Activated CD8-positive, alpha-beta memory T cell treated with anti-CD3 and anti-CD28 coated beads, Interleukin-2, amount 50 U/mL, for 24 hours (primary cell): ENCODE measurements around the gene OBP2B.
"Not testable (repeated sequence)": the region's sequence is repeated elsewhere in the genome, so short reads cannot be mapped to it uniquely, and the experiment has no call there.

Experiments used
- DNase-seq: peaks from one replicate; pipeline ENCODE4 v3.0.0-alpha.2; 2020; ENCODE audit errors: extremely low read depth

The OBP2B gene, protein sequence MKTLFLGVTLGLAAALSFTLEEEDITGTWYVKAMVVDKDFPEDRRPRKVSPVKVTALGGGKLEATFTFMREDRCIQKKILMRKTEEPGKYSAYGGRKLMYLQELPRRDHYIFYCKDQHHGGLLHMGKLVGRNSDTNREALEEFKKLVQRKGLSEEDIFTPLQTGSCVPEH

DNA sequence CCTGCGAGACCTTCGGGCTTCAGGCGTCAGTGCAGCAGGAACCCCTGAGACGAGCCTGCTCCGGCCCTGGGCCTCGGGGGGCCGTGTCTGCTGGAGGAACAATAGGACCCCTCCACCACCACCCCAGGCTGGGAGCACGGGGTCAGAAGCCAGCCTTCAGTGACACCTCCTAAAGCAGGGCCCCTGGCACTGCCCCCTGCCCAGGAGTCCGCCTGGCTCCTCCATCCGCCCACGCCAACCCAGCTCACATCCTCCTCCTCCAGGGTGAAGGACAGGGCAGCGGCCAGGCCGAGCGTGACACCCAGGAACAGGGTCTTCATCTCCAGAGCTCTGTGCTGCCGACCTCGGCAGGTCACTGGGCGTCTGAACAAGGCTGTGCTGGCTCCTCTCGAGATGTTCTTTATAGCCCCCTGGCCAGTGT, at the start of gene OBP2B:
TSS of gene OBP2B (minus strand) at position 371 of the 421 bp plus-strand sequence. CDS start at position 320, 51 bp downstream.
- not testable (repeated sequence) for DNase-seq

DNA sequence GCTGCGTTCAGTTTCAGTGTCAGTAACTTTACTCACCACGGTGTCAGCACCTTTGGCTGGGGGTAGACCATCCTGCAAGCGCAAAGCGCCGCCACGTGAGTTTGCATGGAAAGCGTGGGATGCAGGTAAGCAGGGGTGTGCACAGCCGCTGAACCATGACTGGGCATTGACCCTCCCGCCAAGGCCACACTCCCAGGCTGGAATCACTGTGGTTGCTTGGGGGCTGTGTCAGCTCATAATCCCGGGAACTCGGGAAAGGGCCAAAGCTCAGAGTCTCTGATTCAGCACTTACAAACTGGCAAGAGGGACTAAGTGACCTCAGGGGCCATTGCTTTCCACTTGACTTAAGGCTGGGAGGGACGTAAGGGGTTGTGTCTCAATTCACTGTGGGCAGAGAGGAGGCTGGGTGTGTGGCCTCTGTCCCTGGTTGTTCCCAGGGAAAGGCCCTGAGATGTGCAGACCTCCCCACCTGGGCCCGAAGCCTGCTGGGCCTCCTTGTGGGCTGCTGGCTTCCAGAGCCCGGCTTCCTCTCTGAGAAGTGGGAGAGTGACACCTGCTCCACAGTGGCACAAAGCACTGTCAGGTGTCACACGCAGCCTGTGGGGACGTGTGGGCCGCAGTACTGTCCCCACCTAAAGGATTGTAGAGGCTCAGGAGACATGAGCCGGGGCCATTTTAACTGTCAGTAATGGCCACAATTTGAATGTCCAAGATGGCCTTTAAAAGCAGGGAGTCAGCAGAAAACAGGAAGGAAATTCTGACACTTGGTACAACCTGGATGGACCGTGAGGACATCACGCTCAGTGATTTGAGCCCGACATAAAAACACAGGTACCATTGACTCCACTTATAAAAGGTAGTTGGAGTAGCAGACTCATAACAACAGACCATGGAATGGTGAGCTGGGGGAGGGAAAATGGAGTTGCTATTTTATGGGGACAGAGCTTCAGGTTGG, 49.3 kb upstream of the OBP2B start:
- no peak for DNase-seq

DNA sequence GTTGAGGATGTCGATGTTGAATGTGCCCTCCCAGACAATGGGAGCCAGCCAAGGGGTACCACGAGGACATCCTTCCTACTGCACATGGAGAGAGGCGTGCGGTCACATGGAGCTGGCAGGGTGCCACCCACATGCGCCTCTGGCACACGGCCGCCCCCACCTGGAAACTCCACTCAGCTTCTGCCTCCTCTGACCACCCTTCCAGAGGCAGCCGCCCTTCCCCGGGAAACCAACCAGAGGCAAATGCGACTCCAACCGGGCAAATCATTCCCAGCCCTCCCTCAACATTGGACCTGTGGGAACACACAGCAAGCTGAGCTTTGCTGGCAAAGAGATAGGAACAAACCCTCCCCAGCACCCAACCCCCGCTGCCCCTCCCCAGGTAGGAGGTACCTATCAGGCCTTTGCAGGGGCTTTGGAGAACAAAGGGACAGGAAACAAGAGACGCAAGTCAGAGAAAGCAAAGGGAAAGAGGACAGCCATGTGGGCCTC, 48.5 kb upstream of the OBP2B start:
- DNase-seq: no peak

DNA sequence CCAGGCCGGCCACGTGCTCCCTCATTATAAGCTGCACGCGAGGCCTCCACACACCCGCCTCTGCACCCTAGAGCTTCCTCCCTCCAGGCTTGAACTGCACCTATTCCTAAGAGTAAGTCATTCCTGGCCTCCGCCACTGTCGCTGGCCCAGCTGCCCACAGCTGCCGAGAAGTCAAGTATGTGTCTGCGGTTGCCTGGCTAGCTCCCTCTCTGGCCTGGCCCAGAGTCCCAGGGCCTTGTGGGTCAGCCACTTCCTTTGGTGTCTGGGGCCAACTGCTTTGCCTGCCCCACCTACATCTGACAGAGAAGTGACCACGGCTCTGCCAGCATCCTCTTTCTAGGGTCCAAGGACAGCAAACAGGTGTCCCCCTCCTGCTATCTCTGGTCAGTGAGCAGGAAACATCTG, 47.6 kb upstream of the OBP2B start:
- DNase-seq: no peak

DNA sequence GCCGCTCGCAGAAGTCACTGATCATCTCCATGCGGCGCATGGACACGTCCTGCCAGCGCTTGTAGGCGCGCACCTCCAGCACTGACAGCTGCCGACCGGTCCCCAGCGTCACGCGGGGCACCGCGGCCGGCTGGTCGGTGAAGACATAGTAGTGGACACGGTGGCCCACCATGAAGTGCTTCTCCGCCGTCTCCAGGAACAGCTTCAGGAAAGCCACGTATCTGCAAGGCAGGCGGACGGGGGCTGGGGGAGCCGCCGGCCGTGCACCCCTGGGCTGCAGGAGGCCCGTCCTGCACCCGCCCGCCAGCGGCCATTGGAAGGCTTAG, 47.0 kb upstream of the OBP2B start:
- DNase-seq: no peak

DNA sequence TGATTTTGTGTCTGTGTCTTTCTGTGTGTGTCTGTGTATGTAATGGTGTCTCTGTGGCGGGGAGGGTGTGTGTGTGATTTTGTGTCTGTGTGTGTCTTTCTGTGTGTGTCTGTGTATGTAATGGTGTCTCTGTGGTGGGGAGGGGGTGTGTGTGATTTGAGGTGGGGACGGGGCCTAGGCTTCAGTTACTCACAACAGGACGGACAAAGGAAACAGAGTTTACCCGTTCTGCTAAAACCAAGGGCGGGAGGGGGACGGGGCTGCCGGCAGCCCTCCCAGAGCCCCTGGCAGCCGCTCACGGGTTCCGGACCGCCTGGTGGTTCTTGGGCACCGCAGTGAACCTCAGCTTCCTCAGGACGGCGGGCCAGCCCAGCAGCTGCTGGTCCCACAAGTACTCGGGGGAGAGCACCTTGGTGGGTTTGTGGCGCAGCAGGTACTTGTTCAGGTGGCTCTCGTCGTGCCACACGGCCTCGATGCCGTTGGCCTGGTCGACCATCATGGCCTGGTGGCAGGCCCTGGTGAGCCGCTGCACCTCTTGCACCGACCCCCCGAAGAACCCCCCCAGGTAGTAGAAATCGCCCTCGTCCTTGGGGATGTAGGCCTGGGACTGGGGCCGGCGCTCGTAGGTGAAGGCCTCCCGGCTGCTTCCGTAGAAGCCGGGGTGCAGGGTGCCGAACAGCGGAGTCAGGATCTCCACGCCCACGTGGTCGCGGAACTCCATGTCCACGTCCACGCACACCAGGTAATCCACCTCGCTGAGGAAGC, 46.5 kb upstream of the OBP2B start:
- no peak for DNase-seq

DNA sequence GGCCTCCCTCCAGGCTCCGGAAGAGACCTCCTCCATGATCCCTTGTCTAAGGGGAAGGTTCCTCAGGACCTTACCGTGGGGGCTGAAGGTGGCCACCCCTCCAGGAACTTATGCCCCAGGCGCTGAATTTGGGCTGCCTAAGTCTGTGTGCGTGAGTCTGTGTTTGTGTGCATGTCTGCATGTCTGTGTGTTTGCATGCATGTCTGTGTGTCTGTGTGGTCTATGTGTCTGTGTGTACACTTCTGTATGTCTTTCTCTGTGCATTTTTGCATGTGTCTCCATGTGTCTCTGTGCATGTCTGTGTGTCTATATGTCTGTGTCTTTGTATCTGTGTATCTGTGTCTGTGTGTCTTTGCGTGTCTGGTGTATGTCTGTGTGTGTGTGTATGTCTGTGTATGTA, 45.4 kb upstream of the OBP2B start:
- no peak for DNase-seq

DNA sequence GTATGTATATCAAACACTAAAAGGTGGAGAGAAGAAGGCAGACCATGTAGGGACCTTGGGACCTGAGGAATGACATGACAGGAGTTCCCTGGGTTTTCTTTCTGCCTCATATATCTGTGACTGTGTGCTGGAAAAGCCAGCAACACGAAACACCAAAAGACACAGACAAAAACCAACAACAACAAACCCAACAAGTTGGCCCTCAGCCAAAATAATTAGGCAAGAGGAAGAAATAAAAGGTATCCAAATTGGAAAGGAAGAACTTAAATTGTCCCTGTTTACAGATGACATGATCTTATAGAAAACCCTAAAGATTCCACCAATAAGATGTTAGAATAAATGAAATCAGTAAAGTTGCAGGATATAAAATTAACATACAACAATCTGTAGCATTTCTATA, 44.2 kb upstream of the OBP2B start:
- DNase-seq: no peak

DNA sequence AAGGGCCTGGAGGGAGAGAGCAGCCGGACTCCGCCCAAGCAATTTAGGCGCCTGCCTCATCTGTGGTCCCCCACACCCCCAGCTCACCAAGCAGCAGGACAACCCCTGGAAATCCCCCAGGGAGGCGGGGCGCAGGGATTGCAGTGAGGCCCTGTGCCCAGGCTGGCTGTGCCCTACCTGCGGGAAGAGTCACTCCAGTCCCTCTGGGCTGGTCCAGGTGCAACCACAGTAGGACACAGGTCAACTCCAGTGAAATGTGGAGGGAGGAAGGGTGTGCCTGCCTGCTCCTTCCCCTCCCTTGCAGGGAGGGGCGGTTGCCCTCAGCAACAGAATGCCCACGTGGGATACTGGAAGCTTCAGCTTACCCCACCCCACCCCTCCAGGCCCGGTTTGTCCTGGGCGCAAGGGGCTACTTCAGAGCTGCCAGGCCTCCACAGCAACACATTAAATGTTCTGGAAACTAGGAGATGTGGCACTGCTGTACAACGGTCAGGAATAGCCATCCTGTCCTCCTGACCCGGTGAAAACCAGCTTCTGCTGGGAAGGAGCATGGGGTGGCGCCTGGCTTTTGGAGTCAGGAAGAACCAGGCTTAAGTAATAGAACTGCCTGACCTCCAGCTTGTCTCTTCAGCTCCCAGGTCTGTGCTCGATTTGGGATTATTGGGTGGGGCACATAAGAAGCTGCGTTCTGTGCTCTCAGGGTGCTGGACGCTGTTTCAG, 43.4 kb upstream of the OBP2B start:
- DNase-seq: no peak

DNA sequence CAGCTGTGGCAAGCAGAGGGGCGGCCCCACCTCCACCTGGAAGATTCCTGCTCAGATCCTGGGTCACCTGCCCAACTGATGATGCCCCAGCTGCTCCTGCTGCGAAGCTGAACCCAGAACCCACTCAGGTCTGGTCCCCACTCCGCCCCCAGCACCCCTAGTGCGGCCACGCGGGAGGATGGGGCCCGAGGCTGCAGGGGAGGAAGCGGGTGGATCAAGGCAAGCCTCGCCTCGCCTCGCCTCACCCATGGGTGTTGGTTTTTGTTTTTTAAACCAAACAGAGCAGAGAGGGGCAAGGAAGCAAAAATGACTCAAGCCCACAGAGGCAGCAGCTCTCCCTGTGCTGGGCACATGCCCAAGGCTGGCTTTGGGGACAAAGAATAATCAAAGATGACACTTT, 42.7 kb upstream of the OBP2B start:
- no peak for DNase-seq

DNA sequence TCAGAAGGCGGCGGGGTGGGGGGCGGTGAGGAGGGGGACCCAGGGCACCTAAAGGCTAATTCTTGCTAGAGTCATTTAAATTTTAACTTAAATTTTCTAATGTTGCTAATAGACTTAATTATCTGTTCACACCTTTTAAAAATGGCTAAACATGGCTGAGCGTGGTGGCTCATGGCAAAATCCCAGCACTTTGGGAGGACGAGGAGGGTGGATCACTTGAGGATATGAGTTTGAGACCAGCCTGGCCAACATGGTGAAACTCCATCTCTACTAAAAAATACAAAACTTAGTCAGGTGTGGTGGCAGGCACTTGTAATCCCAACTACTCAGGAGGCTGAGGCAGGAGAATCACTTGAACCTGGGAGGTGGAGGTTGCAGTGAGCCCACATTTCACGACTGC, 42.2 kb upstream of the OBP2B start:
- DNase-seq: not testable (repeated sequence)

DNA sequence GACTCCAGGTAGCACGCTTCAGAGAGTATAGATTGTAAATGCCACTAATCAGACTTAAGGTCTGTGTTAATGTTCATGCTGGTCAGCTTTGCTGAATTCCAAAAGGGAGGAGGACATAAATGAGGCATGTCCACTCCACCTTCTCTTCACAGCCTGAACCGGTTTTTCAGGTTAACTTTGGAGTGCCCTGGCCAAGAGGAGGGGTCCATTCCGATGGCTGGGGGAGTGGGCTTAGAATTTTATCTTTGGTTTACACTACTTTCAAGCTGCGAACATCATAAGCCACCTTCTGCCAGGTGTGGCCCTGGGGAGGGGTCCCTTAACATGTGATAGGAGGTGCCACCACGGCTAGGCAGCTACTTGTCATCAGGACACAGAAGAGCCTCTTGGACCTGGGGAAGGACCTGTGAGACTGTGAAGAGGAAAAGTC, 41.7 kb upstream of the OBP2B start:
- DNase-seq: no peak

DNA sequence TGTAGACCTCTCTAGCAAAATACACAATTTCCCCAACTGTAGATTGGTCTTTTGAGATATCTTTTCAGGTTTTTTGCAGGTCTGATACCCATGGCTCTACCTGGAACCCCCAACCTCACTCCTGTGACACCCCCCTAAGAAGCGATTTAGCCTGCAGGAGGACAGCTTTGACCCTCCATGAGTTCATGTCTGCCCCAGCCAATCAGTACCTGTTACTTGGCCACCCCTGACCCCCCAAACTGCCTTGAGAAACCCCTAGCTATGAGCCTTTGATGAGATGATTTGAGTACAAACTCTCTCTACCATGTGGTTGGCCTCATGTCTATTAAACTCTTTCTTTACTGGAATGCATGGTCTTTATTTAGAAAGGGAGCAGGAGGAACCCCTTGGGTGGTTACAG, 40.3 kb upstream of the OBP2B start:
- no peak for DNase-seq

DNA sequence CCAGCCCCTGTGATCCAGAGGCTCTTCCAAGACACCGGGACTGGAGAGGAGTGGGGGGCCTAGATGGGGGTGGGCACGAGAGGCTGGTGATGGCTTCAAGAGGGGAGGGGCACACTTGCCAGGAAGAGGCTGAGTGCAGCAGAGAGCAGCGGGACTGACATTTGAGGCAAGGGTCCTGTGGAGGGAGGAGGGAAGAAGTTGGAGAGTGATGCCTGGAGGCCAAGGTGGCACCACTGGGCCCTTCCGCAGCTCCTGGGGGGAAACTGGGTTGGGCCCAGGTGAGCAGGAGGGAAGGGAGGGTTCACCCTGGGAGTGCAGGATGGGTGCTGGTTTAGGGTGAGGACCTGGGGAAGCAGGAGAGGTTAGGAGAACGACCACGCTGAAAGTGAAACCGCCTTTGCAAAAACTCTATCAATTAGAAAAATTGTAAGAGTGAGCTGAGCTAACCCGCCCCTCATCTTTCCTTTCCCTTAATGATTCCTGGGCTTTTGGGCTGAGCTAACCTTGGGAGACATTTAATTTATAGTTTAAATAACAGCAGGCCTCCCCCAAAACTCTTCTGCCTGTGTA, 39.8 kb upstream of the OBP2B start:
- DNase-seq: no peak

DNA sequence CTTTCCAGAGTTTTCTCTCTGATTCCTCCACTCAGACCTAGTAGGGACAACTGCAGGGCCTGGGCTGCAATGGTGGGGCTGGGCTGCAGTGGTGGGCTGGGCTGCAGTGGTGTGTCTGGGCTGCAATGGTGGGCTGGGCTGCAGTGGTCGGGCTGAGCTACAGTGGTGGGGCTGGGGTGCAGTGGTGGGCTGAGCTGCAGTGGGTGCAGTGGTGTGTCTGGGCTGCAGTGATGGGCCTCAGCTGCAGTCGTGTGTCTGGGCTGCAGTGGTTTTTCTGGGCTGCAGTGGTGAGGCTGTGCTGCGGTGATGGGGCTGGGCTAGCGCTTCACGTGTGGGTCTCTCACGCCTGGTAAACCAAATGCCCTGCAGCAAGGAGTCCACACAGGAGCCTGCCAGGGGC, 38.6 kb upstream of the OBP2B start:
- no peak for DNase-seq

DNA sequence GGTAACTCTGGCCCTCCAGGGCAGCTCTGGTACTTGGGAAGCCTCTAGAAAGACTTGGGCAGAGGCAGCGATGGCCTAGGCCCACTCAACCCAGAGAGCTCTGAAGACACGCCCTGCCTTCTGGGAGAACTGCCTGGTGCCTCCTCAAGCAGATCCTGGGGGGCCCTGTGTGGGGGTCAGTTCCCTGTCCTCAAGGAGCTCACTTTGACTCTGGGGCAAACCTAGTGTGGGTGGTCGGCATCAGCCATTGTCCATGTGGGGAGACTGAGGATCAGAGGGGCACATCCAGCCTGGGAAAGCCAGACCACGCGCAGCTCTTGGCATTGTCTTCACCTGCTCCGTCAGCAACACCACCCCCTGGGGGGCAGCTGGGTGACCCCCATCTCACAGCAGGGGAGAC, 37.9 kb upstream of the OBP2B start:
- no peak for DNase-seq

DNA sequence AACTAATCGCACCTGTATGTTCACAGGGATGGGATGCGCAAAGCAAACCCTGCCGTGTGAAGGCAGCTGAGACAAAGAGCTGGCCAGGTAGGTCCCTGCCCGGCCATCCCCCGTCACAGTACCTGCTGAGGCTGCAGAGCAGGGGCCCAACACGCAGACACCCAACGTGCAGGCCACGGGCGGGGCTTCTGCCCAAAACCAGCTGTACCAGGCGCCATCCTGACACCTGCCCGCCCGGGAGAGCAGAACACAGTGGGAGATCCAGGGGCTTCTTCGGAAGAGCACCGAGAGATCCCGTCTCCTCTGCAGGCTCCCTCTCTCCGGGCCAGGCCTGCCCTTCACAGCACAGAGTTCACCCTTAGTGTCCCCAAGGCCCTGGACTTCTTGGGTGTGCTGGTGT, 37.5 kb upstream of the OBP2B start:
- no peak for DNase-seq

DNA sequence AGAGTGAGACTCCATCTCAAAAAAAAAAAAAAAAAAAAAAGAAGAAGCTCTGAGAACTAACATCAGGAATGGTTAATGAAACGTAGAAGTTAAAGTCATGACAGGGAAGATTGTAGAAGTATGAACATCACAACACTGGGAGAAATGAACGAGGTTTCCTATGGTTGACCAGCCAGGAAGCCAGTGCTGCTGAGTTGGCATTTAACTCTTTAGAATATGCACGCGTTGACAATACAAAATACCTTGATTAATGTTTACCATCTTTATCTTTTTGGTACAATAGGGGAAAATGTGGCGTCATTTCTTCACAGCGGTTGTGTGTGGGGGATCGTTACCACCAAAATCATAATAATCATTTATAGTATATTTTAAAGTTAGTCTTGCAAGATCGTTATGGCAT, 33.9 kb upstream of the OBP2B start:
- no peak for DNase-seq

DNA sequence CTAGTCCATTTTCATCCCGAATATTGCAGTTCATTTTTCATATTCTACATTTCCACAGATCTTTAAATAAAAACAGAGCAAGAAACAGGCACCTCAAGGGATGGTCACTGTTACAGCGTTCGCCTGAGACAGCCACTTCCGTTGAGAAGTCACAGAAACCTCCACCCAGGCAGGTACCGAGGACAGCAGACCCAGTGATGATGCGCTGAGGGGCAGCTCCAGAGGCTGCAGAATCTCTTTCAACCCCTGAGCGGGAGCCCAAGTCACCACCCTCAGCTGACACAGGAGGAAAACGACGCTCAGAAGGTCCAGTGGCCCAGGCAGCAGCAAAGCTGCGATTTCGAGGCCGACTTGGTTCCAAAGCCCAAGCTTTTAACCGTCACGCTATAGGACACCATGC, 33.2 kb upstream of the OBP2B start:
- DNase-seq: no peak

DNA sequence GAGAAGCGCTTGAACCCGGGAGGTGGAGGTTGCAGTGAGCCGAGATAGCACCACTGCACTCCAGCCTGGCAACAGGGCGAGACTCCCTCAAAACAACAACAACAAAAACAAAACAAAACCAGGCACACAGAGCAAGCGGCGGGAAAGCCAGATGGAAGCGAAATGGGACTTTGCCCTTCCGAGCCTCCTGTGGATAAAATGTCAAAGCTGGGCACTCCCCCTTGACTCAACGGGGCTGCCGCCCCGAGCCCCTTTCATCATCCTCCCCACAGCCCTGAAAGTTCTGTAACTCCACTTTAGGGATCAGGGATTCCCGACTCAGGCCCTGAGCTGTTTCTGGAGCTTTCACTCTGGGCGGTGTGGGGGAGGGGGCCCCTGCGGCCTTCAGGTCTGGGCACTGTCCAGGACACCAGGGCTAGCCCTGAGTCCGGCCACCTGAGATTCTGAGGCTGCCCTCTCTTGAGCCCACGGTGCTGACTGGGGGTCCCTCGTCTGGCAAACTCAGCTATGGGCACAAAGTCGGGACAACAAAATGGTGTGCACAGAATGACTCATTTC, 30.6 kb upstream of the OBP2B start:
- no peak for DNase-seq

DNA sequence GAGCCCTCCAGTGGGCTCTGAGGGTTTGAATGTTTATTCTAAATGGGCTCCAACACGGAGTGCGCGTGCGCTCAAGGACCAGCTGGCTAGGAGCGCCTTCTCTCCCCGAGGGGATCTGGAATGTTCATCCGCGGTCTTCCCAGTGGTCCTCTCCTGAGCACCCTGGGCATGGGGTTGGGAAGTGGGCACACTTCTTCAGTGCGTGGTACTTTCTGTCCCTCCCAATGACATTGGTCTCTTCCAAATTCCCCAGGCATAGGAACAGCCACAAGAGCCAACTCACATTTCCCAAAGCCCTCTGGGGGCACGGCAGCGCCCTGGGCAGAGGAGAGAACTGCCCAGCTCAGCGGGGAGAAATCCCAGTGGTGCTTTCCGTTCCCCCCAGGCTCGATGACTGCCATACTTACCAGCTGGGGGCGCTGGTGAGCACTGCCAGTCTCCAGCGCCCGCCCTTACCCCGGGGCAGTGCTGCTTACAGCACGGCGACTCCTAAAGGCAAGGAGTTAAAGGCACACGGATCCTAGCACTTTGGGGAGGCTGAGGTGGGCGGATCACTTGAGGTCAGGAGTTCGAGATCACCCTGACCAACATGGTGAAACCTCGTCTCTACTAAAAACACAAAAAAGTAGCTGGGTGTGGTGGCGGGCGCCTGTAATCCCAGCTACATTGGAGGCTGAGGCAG, 29.9 kb upstream of the OBP2B start:
- peak; percentile 15 for DNase-seq
